Measurements from ENCODE around the gene GPR152.
"Not testable (repeated sequence)": the region's sequence is repeated elsewhere in the genome, so short reads cannot be mapped to it uniquely, and the experiment has no call there.

GPR152 gene

DNA sequence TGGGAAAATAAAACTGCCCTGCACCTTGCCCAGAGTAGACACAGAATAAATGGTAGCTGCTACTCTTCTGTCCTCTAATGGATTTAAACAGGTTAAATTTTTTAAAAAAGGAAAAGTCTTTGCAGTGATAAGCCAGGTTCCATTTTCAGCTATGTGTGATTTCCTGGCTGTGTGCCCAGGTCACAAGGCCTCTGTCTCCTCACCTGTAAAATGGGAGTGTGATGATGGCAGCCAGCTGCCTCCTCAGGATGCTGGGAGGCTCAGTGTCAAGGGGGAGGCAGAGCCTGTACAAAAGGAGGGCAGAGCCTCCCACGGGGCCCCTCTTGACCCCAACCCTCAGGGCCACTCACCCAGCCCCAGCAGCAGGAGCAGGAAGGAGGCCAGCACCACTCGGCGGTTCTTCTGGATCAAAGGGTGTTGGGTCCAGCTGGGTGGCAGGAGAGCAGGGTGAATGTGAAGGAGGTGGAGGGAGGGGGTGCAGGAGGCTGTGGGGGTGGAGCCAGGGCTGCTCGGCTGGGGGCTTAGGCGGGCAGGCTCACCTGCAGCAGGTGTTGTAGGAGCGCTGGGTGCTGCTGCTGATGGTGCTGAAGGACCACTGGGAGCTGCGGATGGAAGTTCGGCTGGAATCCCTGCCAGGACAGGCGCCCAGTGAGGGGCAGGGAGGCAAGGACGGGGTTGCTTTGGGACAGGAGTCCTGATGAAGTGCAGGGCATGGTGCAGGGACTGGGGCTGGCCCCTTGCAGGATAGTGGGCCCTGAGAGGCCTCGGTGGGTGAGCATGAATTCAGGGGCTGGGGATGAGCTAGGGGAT is 14.6 kb upstream of the GPR152 start:
- DNase-seq (ENCODE audit: insufficient read length, low spot score) (no peak), FAIRE-seq (no peak)

DNA sequence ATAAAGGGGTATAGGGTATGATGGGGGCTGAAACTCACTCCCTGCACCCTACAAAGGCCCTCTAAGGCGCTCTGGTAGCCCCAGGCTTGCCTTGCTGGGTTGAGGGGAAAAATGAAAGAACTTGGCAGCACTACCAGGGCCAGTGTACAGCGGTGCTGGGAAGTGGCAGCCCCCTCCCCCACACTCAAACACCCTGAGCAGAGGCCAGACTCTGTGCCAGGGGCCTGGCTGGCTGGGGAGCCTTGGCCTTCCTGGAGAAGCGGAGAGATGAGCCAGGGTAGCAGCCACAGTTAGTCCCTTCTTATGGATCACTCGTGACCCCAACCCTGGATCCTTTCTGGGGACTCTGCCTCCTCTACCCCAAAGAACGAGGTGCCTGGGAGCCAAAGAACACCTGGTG is 13.8 kb upstream of the GPR152 start:
- FAIRE-seq = no peak
- DNase-seq (ENCODE audit: insufficient read length, low spot score) = no peak

DNA sequence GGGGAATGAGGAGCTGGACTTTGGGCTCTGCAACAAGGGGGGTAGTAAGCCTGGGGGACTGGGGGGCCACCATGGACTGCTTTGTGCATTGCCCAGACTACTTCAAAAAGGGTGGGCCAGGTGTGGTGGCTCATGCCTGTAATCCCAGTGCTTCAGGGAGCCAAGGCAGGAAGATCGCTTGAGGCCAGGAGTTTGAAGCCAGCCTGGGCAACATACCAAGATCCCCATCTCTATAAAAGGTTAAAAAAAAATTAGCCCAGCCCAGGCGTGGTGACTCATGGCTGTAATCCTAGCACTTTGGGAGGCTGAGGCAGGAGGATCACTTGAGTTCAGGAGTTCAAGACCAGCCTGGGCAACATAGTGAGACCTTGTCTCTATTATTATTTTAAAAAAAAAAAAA is 13.0 kb upstream of the GPR152 start:
- not testable (repeated sequence) for DNase-seq (ENCODE audit: insufficient read length, low spot score); FAIRE-seq

DNA sequence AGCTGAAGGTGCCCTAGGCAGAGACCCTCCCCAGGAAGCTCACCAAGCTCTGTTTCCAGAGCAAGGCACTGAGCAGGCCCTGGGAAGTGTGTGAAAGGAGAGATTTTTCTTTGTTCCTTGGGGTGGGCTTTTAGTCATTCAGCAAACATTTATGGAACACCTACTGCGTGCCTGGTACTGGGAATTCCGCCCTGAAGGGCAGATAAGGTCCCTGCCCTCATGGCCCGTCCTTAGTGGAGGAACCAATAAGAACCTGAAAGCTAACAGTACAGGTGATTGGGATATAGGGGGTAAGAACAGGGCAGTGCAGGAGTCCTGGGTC is 12.6 kb upstream of the GPR152 start:
- DNase-seq (ENCODE audit: insufficient read length, low spot score) = no peak
- FAIRE-seq = no peak

DNA sequence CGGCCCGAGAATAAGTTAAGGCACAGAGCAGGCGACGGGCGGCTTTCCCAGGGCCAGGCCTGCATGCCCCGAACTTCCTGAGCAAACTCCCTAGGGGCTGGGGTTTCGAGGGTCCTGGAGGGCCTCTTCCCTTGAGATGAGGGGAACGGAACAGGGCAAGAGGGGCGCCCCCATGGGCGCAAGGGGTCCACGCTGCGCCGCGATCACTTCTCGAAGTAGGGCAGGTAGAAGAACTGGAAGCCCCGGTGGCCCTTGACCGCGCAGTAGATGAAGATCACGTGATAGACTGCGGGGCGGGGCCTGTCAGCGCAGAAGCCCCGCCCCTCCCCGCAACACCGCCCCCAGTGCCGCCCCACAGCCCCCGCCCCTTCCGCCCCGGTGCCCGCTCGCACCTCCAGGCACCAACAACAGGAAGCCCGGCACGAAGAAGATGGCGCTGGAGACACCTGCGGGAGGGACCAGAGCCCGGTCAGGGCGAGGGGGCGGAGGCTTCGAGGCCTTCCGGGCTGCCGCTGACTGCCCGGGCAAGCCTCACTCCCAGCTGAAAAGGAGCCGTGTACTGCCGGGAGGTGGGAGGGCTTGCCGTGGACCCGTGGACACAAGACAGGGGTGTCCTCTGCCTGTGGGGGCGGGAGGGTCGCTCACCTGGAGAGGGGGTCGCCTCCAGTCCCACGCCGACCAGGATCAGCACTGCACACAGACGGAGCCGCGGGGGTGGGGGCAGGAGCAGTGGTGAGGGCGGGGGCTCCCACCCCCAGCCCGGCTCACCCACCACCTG is 12.1 kb upstream of the GPR152 start:
- DNase-seq (ENCODE audit: insufficient read length, low spot score) (peak; percentile 98), FAIRE-seq (peak; percentile 92)

DNA sequence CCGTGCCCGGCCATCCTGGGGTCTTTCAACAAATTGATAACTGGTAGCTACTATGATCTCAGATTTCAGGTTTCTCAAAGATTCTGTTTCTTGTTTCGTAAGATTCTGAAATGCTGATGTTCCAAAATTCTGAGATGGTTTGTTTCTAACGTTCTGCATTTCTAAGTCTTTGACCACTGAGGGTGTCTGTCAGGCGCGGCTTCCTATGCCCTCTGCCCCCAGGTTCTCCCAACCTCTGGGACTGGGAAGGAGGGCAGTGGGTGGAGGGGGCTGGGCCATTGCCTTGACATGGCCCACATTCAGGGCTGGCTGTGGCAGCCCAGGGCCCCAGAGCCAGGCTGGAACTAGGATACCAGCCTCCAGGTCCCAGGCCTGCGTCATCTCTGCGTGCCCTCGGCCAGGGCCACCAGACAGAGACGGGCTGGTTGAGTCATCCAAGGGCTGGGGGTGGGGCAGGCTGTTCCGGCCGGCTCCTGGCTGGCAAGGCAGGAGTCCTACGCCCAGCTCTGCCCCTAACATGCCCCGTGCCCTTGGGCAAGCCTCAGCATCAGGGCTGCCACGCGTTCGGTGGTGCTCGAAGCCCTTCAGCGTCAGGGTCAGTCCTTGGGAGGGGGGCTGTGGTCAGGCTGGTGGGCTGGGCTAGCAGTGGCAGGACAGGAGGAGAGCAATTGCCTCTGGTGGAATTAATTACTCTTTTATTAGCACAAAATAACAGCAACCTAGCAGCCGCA is 11.3 kb upstream of the GPR152 start:
- DNase-seq (ENCODE audit: insufficient read length, low spot score) = peak; percentile 56
- peak; percentile 42 for FAIRE-seq

DNA sequence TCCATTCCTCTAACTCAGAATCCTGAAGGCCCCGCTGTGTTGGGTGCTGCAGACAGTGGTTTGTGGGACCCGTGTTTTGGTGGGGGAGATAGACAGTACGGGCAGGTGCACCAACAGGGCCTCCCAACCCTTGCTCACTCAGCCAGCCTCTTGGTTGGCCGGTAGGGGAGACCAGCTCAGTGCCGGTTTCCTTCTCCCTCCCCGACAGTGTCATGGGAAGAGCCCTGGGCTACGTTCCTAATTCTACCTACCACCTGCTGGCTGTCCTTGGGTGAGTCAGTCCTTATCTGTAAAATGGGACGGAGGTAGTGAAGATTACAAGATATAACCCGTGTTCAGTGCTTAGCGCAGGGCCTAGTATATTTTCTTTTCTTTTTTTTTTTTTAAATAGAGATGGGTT is 10.7 kb upstream of the GPR152 start:
- no peak for FAIRE-seq
- DNase-seq (ENCODE audit: insufficient read length, low spot score) = no peak

DNA sequence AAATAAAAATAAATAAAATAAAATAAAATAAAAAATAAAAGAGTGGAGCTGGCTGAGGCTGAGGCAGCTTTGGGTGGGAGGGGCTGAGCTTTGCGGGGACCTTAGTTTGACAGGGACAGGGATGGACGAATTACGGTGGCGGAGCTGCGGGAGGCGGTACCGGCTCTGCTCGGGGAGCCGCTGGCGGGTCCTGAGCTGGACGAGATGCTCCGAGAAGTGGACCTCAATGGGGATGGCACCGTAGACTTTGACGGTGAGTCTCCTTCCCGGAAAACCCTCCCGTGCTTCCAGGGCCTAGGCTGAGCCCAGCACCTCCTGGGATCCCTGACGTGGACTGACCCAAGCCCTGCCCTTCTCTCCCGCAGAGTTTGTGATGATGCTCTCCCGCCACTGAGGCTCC is 5.7 kb upstream of the GPR152 start:
- FAIRE-seq = no peak
- no peak for DNase-seq (ENCODE audit: insufficient read length, low spot score)

DNA sequence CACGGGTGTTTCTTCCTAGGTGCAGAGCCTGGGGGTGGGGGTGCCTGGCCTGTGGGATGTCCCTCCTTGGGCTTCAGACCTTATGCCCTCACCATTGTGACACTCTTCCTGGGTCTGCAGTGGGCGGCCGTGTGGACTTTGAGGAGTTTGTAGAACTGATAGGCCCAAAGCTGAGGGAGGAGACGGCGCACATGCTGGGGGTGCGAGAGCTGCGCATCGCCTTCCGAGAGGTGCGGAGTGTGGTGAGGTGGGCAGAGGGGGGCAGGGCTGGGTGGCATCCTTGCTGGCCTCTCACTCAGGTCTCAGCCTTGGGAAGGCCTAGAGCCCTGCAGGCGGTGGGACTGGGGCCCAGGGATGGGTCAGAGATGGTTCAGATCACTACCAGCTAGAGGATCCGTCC is 4.9 kb upstream of the GPR152 start:
- FAIRE-seq (no peak), DNase-seq (ENCODE audit: insufficient read length, low spot score) (no peak)

DNA sequence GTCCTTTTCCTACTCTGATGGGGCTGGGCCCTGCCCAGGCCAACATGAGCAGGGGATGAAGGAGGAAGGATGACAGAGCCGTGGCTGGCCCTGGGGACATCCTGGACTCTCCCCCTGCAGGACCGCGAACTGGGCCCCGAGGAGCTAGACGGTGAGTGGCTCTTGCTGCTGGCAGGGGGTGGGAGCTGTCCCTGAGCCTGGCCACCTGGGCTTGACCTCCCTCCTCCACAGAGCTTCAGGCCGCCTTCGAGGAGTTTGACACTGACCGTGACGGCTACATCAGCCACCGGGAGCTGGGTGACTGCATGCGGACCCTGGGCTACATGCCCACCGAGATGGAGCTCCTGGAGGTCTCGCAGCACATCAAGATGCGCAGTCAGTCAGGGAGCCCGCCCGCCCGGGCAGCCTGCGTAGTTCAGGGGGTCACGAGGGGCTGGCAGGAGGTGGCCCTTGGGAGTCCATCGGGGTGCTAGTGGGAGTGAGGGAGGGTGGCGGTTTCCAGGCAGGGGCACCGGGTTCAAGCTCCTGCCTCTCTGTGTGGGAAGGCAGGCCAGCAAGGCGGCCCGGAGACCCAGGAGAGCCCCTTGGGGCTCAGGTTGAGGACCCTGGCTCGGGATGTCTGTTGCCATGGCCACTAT is 3.7 kb upstream of the GPR152 start:
- FAIRE-seq = no peak
- DNase-seq (ENCODE audit: insufficient read length, low spot score) = no peak

DNA sequence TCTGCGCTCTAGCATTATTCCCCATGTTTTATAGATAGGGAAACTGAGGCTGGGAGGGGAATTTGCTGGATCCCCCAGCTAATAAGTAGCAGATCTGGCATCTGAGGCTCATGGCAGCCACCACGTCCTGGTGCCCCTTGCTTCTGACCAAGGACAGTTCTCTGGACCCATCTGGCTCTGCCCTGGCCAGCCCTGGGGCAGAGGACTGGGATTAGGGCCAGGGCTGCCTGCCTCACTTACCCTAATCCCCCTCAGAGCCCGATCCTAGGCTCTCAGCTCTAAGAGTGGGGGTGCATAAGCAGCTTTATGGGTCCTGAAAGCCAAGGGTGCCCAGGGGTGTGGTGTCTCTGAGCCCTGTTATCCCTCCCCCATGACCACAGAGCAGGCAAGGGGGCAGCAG is 2.5 kb upstream of the GPR152 start, which contains the start of gene CABP4:
Gene CABP4, plus strand, starts transcription at position 301 of the 400 bp plus-strand sequence. Its CDS starts 70 bp downstream, at position 371.
- no peak for DNase-seq (ENCODE audit: insufficient read length, low spot score)
- no peak for FAIRE-seq

DNA sequence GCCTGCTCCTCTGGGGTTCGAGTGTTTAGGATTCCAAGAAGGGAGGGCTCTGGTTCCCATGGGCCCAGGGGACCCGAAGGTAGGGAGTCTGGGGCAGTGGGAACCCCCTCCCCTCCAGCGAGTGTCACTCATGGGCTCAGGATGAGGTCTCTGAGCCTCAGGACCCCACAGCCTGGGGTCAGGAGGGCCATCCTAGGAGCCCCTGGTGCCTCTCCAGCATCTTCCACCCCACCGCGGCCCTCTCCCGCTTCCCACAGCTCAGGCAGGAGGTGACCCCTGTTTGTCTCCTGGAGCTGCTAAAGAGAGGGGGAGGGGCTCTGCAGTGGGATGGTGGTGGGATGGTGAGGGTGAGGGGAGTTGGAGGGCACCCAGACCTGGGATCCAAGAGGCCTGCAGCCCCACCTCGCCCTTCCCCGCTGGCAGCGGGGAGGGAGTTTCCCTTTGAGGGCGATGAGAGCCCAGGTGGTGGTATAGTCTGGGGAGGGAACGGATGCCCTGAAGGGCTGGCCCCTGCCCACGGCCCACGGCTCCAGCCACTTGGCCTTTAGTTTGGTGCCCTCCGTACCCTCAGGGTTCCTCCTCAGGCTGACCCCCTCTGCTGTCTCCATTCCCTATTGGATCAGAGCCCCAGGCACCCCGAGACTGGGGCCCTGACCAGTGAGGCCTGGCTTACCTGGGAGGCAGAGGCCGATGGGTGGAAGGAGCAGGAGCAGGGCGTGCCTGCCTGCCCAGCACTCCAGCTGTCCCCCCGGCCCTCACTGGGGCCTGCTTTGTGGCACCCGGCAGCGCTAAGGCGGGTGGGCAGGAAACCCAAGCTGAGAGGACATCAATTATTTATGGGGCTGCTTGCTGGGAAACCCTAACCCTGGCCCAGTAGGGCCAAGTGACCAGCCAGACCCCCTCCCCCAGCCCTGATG is 1.5 kb upstream of the GPR152 start:
- no peak for DNase-seq (ENCODE audit: insufficient read length, low spot score)
- FAIRE-seq = no peak

DNA sequence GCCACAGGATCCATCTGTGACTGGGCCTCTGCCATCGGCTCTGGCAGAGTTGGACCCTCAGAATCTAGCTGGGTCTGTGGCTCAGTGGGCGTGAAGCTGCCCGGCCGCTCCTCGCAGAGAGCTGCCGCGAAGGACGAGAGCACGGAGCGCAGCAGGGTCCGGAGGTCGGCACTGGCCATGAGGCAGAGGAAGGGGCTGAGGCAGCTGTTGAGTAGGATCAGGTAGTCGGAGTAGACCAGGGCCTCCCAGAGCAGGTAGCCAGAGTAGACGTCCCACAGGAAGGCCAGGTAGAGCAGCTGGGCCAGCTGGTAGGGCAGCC is 912 bp downstream of the GPR152 start:
- no peak for FAIRE-seq
- DNase-seq (ENCODE audit: insufficient read length, low spot score) = no peak

DNA sequence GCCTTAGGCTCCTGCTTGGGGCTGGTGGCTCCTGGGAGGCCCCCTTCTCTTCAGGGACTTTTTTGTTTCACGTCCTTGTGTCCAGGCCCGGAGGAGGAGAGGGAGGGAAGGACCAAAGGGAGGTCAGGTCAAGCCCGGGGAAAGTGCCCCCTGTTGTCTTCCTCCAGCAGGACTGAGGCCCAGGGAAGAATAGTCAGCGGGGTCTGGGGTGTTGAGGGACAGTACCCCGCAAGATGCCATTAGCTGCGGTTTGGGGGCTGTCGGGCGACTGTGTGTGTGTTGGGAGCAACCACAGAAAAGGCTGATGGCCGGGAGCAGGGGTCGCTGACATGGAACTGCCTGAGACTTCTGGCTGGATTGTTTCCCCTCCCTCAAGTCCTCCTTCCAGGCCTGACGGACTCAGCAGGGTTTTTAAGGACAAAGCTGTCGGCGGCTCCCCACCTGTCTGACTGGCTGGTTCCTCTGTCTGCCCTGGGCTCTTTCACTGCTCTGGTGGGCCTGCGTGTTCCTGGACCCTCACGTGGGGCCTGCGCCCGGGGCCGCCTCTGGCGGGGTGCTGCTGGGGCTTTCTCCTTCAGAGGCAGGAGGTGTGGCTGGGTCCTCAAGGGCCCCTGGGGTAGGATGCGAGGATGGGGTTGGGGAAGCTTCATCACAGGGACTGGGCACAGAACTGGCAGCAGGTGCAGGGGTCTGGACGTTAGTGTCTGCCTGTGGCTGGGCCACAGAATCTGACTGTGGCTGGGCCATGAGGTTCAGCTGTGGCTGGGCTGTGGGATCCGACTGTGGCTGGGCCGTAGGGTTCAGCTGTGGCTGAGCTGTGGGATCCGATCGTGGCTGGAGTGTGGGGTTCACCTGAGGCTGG is 1.5 kb downstream of the GPR152 start:
- no peak for DNase-seq (ENCODE audit: insufficient read length, low spot score)
- FAIRE-seq = peak; percentile 40

DNA sequence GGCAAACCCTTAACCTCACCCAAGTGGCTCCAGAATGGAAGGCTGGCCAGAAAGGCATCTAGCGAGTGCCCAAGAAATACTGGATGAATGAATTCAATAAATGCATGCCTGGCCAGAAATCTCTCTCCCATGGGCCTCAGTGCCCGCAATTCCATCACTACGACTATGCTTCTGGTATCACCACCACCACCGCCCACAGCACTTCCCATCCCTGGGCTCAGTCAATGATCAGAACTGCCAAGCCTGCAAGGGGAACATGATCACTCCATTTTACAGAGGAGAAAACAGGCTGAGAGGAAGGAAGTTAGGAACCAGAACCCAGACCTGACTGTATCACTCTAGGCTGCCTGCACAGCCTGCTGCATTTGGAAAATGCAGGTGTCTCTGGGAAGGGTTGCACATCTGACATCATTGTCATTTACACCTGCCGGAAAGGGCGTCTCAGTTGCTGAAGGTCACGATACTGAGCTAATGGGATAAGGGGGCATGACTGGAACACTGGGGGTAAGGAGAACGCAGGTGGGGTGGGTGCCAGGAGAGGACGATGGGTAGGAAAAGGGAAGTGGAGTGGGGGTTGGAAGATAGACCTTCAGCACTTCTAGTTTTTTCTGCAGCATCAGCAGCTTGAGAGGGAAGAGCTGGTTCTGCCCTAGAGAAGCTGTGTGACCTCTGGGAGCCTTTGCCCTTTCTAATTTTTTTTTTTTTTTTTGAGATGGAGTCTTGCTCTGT is 3.2 kb downstream of the GPR152 start:
- no peak for DNase-seq (ENCODE audit: insufficient read length, low spot score)
- no peak for FAIRE-seq

DNA sequence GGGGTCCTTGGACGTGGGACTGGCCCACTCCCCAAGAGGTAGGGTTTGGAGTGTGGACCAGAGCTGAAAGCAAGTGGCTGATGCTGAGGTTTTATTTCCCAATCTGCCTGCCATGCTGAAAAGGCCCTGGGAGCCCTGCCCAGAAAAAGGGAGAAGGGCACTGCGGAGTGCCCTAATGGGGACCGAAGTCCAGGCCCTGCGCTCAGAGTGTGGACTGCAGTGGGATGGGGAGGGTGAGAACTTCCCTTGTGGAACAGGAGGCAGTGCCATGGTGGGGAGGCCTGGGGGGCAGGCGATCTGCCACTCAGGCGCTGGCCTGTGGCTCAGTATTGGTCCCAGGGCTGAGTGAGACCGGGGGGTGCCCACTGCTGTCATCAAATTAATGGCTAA is 4.3 kb downstream of the GPR152 start:
- no peak for DNase-seq (ENCODE audit: insufficient read length, low spot score)
- FAIRE-seq = no peak

DNA sequence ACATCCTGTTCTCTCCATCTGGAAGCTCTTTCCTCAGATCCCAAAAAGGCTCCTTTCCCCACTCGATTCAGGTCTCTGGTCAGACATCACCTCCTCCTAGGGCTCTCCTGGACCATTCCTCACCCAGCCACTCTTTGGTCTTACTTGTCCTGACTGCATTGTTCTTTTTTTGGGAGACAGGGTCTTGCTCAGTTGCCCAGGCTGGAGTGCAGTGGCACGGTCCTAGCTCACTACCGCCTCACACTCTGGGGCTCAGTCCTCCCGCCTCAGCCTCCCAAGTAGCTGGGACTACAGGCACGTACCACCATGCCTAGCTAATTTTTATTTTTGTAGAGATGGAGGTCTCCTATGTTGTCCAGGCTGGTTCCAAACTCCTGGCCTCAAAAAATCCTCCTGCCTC is 7.0 kb downstream of the GPR152 start:
- DNase-seq (ENCODE audit: insufficient read length, low spot score) (no peak), FAIRE-seq (no peak)

DNA sequence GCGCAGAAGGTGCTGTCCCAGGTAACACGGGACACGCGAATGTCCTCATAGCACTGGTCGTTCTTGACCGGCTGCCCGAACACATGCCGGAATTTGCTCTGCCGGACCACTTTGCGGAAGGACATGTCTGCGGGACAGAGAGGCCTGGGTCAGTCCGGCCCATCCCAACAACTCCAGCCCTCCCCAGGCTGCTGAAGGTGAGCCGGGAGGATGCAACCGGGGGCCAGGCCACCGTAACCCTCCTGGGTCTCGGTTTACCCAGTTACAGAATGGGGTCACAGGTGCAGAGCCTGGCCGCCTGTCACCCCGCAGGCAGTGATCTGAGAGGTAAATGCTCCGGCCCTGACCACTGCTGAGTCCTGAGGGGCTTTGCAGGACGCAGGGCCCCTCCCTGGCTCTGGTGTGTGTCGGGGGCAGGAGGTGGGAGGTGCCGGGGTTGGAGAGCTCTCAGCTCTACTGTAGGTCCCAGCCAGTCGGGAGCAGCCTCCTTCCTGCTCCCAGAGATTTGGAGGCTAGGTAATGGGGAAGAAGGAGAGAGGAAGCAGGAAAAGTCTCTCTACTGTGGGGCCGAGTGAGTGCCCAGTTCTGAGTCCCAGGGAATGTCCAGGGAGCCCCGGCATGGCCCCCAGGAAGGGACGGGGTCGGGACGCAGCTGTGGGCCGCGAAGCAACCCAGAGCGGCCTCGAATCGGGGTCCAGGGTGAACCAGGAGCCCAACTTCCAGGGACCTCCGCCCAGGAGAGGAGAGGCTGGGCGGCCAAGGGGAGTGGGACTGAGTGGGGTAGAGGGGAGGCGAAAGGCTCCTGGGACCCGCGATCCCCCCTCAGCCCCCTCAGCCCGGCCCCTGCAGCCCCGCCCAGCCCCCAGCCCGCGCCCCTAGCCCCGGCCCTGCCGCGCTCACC is 9.8 kb downstream of the GPR152 start:
- FAIRE-seq (no peak), DNase-seq (ENCODE audit: insufficient read length, low spot score) (no peak)

Measured in HTR-8/SVneo (cell line).